ENCODE data around the gene HS3ST3A1.

GRCh38 chr17:13589658-13590057 lies 12.1 kb downstream of the HS3ST3A1 start:
- TF ChIP-seq CTCF (conservative IDR thresholded peaks at IDR 0.05; ENCODE audit: low read depth in 2 of 2) (no peak), POLR2AphosphoS5 (IDR thresholded peaks at IDR 0.05; ENCODE audit: low read depth) (no peak), JUNB (IDR thresholded peaks at IDR 0.05; ENCODE audit: unreplicated experiment) (no peak), REST (IDR thresholded peaks at IDR 0.05; ENCODE audit: unreplicated experiment) (no peak), EZH2 (IDR thresholded peaks at IDR 0.05; ENCODE audit: low read depth, unreplicated experiment) (no peak), ZNF331 (CRISPR knock-in tag; IDR thresholded peaks at IDR 0.05; ENCODE audit: low read depth) (no peak)
